ENCODE measurements around the gene EXOC1L.

EXOC1L gene

DNA sequence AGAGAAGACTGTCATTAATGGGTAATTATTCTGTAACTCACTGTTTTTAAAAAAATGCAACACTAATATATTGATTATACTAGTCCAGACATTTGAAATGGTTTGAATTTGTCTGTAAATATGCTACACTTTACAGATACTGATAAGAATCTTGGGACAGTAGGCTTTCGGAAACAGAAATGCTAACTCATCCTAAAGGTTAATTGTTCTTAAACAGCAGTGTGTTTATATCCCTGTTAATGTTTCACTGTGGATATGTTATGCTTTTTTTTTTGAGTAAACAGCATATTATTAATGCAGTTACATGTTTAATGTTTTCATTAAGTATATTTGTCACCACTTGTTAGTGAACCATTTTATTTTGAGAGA is 65.2 kb downstream of the EXOC1L start:
- DNase-seq = no peak
